Bronchial epithelial cell (primary cell): ENCODE data around the gene HSPA1B. TPM values are rescaled to one million over a fixed set of nuclear protein-coding genes. Genes with fewer than 3 reads are reported as not detected.

Source experiments
- DNase-seq: peaks from one replicate; pipeline ENCODE4 v3.0.0-alpha.2; 2010; ENCODE audit warnings: low read depth
- FAIRE-seq: peaks from 2 replicates; lab custom pipeline; 2011; peaks lifted over from hg19 to GRCh38; lab: Jason Lieb, UNC
- H3K27me3 ChIP-seq: 2 replicates; pipeline ENCODE4 v1.5.1; 2011; ENCODE audit warnings: low read length; ENCODE audit not compliant: control insufficient read depth, insufficient read depth
- H3K36me3 ChIP-seq: 2 replicates; pipeline ENCODE4 v1.5.1; 2011; ENCODE audit warnings: low read length; ENCODE audit not compliant: control insufficient read depth, insufficient read depth
- H3K4me3 ChIP-seq: 2 replicates; pipeline ENCODE4 v1.5.1; 2011; ENCODE audit warnings: mild to moderate bottlenecking, low read depth, low read length, control low read depth
- total RNA-seq: library from RNA; depleted of rRNA; stranded (reverse); fragments of >200 nt; gene quantifications from 2 replicates; pipeline ENCODE4 v1.2.1, GENCODE V29; 2014
- TF ChIP-seq, protein P1 (sequence below): IDR thresholded peaks from 2 replicates; pipeline ENCODE4 v1.5.1; 2011; ENCODE audit warnings: mild to moderate bottlenecking, moderate library complexity, low read length, control low read depth, inconsistent platforms; ENCODE audit not compliant: insufficient read depth, severe bottlenecking

Gene HSPA1B
- total RNA-seq, 1 donor from 2014 or later, result 118 TPM

- H3K4me3 ChIP-seq, result no peak overlapping the region
- DNase-seq, result no peak
- TF ChIP-seq, protein P1, sequence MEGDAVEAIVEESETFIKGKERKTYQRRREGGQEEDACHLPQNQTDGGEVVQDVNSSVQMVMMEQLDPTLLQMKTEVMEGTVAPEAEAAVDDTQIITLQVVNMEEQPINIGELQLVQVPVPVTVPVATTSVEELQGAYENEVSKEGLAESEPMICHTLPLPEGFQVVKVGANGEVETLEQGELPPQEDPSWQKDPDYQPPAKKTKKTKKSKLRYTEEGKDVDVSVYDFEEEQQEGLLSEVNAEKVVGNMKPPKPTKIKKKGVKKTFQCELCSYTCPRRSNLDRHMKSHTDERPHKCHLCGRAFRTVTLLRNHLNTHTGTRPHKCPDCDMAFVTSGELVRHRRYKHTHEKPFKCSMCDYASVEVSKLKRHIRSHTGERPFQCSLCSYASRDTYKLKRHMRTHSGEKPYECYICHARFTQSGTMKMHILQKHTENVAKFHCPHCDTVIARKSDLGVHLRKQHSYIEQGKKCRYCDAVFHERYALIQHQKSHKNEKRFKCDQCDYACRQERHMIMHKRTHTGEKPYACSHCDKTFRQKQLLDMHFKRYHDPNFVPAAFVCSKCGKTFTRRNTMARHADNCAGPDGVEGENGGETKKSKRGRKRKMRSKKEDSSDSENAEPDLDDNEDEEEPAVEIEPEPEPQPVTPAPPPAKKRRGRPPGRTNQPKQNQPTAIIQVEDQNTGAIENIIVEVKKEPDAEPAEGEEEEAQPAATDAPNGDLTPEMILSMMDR, result no peak
Measured at GRCh38 chr6:31876357-31876756, 48.8 kb downstream of the HSPA1B start.

GRCh38 chr6:31877125-31877650, 49.6 kb downstream of the HSPA1B start:
- no peak for DNase-seq
- no peak for FAIRE-seq
- Histone ChIP-seq H3K4me3 (no peak overlapping the region), H3K36me3 (peaks cover 2% of the 10 kb centered on the region), H3K27me3 (no peaks in the 10 kb centered on the region)
- TF ChIP-seq, protein P1, result no peak

More at GRCh38 chr6:31876357-31876756, 48.8 kb downstream of the HSPA1B start:
- peaks cover 2% of the 10 kb centered on the region for H3K36me3 ChIP-seq
- H3K27me3 ChIP-seq, result no peaks in the 10 kb centered on the region
- no peak for FAIRE-seq

DNA sequence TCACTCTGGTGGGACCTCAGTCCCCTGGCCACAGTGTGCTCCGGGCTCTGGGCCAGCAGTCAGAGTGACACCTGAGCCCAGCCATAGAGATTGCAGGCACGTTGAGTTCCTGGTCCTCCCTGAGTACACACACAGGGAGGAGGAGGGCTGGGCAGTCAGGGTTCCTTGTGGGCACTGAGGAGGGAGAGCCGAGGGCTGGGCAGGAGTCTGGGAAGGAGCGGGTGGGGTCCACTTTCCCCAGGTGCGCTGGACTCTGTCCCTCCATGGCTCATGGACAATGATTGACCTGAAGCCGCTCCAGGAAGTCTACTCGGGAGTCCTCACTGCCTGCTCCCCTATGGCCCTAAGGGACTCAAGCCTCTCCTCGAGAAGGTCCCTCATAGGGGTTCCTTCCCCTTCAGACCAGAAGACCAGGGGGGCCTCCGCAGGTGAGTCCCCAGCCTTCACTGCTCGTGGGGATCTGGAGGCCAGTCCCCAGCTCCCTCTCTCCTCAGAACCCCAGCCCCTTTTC, 50.2 kb downstream of the HSPA1B start:
- TF ChIP-seq, protein P1, result no peak
- no peak overlapping the region for H3K4me3 ChIP-seq
- no peaks in the 10 kb centered on the region for H3K27me3 ChIP-seq
- DNase-seq (no peak), FAIRE-seq (no peak)
- H3K36me3 ChIP-seq, result peaks cover 6% of the 10 kb centered on the region

DNA sequence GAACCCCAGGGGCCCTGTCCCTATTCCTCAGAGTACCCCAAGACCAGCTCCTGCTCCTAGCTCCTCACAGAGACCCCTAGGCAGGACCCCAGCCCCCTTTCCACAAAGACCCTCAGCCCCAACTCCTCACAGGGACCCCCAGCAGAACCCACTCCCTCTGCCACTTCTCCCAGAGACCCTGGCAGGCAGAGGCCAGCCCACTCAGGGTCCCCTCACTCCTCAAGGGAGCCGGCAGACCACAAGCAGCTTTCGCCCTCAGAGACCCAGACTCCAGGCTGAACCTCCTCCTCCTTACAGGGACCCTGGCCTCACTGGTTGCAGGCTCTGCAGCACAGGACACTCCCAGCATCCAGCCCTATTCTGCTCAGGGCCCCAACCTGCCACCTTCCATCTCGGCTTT, 50.7 kb downstream of the HSPA1B start:
- H3K4me3 ChIP-seq, result peak overlapping the region; percentile 13
- H3K27me3 ChIP-seq, result no peaks in the 10 kb centered on the region
- DNase-seq (no peak), FAIRE-seq (no peak)
- H3K36me3 ChIP-seq, result peaks cover 11% of the 10 kb centered on the region
- TF ChIP-seq, protein P1, result no peak

- DNase-seq, result peak; percentile 38
- FAIRE-seq, result no peak
- Histone ChIP-seq H3K27me3 (no peaks in the 10 kb centered on the region), H3K36me3 (peaks cover 15% of the 10 kb centered on the region), H3K4me3 (peak within 1 kb of the TSS; percentile 13)
- TF ChIP-seq, protein P1, result no peak
Measured at GRCh38 chr6:31878726-31879125, 51.2 kb downstream of the HSPA1B start, which contains the start of gene SLC44A4. TSS of gene SLC44A4 (minus strand) at chr6:31878997. CDS start at chr6:31878980, 17 bp downstream.
